GM21423 (cell line): Measurements from ENCODE around the gene ELN.
A peak's percentile ranks its signal among the peaks of the same experiment; 100 is the strongest.
"Not testable (repeated sequence)": the region's sequence is repeated elsewhere in the genome, so short reads cannot be mapped to it uniquely, and the experiment has no call there.

Source experiments
- ATAC-seq: cut with Tn5 transposase; IDR thresholded peaks from one replicate; pipeline ENCODE4 v1.9.1; 2021; ENCODE audit warnings: mild to moderate bottlenecking, moderate library complexity; ENCODE audit not compliant: unreplicated experiment

Gene ELN

DNA sequence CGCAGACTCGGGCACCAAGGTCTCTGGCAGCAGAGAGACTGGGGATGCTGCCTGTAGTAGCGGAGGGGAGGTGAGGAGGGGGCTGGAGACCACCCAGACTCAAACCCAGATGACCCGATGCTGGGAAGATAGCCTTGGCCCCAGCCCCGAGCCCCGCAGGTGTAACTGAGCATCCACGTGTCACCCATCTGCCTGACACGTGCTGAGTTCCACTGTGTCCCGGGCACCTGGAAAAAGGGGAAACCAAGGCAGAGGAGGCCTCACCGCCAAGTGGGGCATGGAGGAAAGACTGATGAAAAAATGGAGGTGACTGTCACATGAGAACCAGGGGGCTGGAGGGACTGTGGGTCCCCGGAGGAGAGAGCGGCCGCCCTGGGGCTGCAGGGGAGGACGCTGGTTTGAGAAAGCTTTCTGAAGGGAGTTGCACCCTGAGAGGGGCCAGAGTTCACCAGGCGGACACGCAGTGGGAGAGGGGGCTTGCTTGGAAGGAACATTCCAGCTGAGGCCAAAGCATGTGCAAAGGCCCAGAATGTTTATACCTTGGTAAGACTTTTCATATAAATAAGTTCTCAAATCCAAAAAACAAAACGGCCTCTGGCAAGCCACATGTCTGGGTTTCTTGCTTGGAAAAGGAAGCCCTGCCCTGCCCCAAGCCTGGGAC lies 27.4 kb upstream of the ELN start:
- ATAC-seq: no peak

- no peak for ATAC-seq
Observed at GRCh38 chr7:74001150-74001494, 26.9 kb upstream of the ELN start.

GRCh38 chr7:74002474-74003017 lies 25.4 kb upstream of the ELN start:
- no peak for ATAC-seq

GRCh38 chr7:74003621-74004020 lies 24.4 kb upstream of the ELN start:
- no peak for ATAC-seq

DNA sequence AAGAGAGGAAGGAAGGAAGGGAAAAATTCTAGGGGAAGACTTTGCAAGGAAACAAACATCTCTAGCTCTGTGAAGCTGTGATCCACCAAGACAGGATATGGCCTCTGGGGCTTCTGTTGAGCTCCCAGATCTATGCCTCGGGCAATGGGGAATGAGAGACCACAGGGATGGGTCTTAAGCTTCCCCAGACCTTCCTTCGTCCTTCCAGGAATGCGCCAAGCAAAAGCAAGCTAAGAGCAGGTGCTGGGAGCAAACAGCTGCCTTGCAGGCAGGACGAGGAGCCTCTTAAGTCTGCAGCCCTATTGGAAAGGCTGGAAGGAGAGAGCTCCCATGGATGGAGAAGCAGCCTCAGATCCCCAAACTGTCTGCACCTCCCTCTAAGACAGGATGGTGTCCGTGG lies 21.9 kb upstream of the ELN start:
- ATAC-seq: no peak

- ATAC-seq: no peak
Observed at GRCh38 chr7:74006451-74007241, 21.3 kb upstream of the ELN start.

GRCh38 chr7:74007242-74007567 lies 20.8 kb upstream of the ELN start:
- no peak for ATAC-seq

GRCh38 chr7:74008687-74009086 lies 19.3 kb upstream of the ELN start:
- ATAC-seq: no peak

GRCh38 chr7:74009719-74010118 lies 18.3 kb upstream of the ELN start:
- ATAC-seq: no peak

DNA sequence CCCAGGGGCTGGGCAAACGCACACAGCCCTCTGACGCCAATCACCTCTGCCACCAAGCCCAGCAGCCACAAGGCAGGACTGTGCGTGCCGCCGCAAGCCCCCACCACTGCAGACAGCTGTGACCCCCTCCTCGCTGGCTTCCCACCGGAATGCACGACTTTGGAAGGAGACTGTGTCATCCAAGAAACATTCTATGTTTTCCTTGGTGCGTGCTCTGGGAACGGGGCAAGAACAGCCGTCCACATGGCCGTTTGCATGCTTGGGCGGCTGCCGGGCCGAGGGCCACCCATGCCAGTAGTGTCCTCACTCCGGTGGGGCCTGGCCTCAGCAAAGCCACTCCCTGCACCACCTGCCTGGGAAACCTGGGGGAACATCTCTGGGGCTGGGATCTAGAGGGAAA lies 17.6 kb upstream of the ELN start:
- ATAC-seq: no peak

- ATAC-seq: not testable (repeated sequence)
Observed at GRCh38 chr7:74011421-74011820, 16.6 kb upstream of the ELN start.

GRCh38 chr7:74012842-74013249 lies 15.1 kb upstream of the ELN start:
- peak; percentile 77 for ATAC-seq

DNA sequence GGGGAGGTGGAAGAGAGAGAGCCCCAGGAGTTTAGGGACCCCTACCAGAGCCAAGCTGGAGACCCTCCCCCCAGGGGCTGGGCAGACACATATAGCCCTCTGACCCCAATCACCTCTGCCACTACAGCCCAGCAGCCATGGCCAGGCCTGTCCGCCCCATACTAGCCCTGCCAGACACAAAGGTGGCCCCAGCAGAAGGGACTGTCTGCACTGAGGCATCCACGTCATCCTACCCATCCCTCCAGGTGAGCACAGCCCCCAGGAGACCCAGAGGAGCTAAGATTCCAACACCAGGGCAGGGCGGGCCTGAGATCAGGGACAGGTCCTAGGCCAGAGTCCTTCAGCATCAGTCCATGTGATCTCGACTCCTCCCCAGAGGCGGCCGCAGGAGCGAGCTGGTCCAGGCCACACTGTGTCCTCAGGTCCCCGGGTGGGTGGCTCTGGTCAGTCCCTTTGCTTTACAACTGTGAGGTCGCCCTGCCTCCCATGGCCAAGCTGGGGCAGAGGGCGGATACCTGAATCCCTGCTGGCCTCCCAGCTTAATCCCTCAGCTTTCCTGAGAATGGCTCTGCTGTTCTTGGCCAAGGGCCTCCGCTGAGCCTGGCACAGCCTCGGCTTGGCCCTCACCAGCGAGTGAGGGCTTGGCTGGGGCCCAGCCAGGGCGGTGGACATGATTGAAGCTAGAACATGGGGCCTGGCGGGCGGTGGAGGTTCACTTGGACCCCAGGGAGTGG lies 14.3 kb upstream of the ELN start:
- ATAC-seq: no peak

DNA sequence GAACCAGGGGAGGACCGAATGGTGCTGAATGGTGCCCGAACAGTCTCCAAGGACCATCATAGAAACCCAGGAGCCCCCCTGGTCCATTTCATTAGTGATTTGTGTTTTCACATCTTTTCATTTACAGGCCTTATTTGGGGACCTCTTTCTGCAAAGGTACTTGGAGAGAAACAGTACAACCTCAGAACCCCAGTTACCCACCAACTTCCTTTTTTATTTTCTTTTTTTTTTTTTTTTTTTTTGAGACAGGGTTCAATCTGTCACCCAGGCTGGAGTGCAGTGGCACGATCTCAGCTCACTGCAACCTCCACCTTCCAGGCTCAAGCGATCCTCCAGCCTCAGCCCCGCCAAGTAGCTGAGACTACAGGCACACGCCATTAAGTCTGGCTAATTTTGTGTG lies 13.0 kb upstream of the ELN start:
- ATAC-seq: no peak

GRCh38 chr7:74015670-74016069 lies 12.3 kb upstream of the ELN start:
- no peak for ATAC-seq

GRCh38 chr7:74017125-74017524 lies 10.8 kb upstream of the ELN start:
- ATAC-seq: no peak

- no peak for ATAC-seq
Observed at GRCh38 chr7:74018246-74018895, 9.6 kb upstream of the ELN start.

GRCh38 chr7:74019149-74019548 lies 8.8 kb upstream of the ELN start:
- ATAC-seq: no peak

- ATAC-seq: no peak
Observed at GRCh38 chr7:74020390-74020789, 7.6 kb upstream of the ELN start.

DNA sequence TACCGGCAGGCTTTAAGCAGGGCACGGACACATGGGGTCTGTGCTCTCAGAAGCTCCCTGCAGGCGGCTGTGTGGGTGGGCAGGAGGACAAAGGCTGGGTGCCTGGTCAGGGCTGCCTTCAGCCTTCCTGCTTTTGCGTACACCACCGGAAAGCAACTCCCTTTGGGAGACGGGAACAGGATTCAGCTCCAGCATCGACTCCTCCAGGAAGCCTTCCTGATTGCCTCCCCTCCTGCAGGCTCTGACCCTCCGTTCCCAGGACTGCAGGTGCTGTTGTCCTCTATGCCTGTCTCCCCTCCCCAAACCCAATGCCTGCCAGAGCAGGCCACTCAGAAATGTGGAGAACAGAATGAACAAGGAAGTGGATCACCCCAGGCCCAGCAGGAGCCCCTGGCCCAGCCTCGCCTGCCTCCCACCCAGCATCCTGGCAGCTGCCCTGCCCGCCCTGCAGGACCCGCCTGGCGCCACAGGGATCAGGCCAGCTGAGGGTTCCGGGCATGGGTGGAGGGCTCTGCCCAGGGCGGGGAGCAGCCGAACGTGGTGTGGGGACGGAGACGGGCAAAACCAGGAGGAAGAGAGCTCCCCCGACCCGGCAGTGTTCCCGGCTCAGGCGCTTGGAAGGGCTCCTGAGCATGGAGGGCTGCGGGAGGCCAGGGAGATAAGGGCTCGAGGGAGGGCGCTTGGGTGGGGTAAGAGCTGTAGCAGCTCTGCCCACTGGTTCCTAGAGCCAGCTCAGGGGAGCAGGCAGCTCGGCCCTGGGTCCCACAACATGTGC lies 6.2 kb upstream of the ELN start:
- ATAC-seq: no peak

DNA sequence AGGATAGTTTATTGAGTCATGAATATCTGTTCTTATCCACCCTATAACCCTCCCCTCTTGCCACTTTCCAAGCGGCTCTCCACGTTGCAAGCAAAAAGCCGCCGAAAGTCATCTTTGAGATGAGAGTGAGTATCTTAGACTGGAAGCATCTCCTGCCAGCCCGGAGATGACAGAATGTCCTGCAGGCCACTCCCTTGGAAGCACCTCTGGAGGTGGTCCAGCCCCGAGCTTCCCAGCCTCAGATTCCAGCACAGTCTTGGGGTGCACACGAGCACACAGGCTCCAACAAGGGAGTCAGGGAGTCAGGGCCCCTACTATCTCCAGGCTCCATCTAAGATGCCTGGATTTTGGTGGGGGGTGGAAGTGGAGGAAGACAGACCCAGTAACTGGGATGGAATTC lies 5.5 kb upstream of the ELN start:
- ATAC-seq: no peak
